Thyroid gland (tissue), 4 donors: ENCODE data around the gene RPTOR. TPM values are rescaled to one million over a fixed set of nuclear protein-coding genes. Genes with fewer than 3 reads are reported as not detected.

Experiments used
- DNase-seq, 2 donors: peaks; one replicate each; pipeline ENCODE4 v3.0.0-alpha.2; 2019
- H3K27ac ChIP-seq, 3 donors: fragments of 200-600 bp; sonication (generic); 1 replicate in 2 of 3; 2 replicates in 1 of 3; pipeline ENCODE4 v1.5.1; 2016 to 2019; ENCODE audit warnings: mild to moderate bottlenecking in 1 of 3, moderate library complexity in 1 of 3
- H3K27me3 ChIP-seq: fragments of 200-600 bp; sonication (generic); one replicate; pipeline ENCODE4 v1.5.1; 2019
- H3K36me3 ChIP-seq, 2 donors: fragments of 200-600 bp; sonication (generic); one replicate each; pipeline ENCODE4 v1.5.1; 2016 to 2019
- H3K4me1 ChIP-seq, 2 donors: fragments of 200-600 bp; sonication (generic); one replicate each; pipeline ENCODE4 v1.5.1; 2017 to 2019
- H3K4me3 ChIP-seq, 3 donors: fragments of 200-600 bp; sonication (generic); replicated peaks in 1 of 3; 1 replicate in 2 of 3; 2 replicates in 1 of 3; pipeline ENCODE4 v1.5.1; 2016; ENCODE audit warnings: mild to moderate bottlenecking in 1 of 3
- H3K9me3 ChIP-seq: fragments of 200-600 bp; sonication (generic); one replicate; pipeline ENCODE4 v1.5.1; 2017
- POLR2A ChIP-seq, 2 donors: fragments of 450-650 bp; IDR thresholded peaks; one replicate each; pipeline ENCODE4 v1.6.1; 2017; ENCODE audit warnings: antibody characterized with exemption in 2 of 2, mild to moderate bottlenecking in 2 of 2, moderate library complexity in 1 of 2
- WGBS, 2 donors: methylation state at CpG; one replicate each; pipeline ENCODE4 v1.1.5; 2017; 5-methylcytosine and 5-hydroxymethylcytosine counted together
- intact Hi-C: fragments of 100-400 bp; cut with DNase I; formaldehyde crosslinking; loops from one replicate; pipeline ENCODE4 v1.15.1; 2023
- small RNA-seq: library from RNA; depleted of rRNA; stranded (forward); fragments of <200 nt; gene quantifications from one replicate; pipeline ENCODE3, GENCODE V24; 2016
- total RNA-seq, 4 donors: library from RNA; depleted of rRNA; stranded (reverse); fragments of >200 nt; gene quantifications; one replicate each; pipeline ENCODE4 v1.2.3, GENCODE V29; 2016
- TF ChIP-seq, protein P1 (sequence below), 6 experiments: fragments of 200-600 bp in 3 of 6; fragments of 450-650 bp in 3 of 6; sonication (generic) in 3 of 6; IDR thresholded peaks; one replicate each; pipeline ENCODE4 v1.5.1; 2016 to 2019; ENCODE audit warnings: antibody characterized with exemption in 6 of 6, mild to moderate bottlenecking in 2 of 6, inconsistent platforms in 1 of 6, moderate library complexity in 1 of 6

The RPTOR gene
- total RNA-seq, 4 donors from 2014 or later: 24.2 to 58.1 (median 34.5) TPM

DNA sequence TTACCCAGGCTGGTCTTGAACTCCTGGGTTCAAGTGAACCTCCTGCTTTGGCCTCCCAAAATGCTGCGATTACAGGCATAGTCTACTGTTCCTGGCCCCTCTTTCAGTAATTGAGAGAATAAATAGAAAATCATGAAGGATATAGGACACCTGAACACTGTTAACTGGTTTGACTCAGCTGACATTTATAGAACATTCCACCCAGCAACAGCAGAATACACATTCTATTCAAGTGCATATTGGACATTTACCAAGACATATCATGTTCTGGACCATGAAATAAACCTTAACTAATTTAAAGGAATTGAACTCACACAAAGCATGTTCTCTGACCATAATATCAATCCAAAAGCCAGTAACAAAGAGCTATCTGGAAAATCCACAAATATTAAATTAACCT is 470.5 kb downstream of the RPTOR start:
- TF ChIP-seq, protein P1, sequence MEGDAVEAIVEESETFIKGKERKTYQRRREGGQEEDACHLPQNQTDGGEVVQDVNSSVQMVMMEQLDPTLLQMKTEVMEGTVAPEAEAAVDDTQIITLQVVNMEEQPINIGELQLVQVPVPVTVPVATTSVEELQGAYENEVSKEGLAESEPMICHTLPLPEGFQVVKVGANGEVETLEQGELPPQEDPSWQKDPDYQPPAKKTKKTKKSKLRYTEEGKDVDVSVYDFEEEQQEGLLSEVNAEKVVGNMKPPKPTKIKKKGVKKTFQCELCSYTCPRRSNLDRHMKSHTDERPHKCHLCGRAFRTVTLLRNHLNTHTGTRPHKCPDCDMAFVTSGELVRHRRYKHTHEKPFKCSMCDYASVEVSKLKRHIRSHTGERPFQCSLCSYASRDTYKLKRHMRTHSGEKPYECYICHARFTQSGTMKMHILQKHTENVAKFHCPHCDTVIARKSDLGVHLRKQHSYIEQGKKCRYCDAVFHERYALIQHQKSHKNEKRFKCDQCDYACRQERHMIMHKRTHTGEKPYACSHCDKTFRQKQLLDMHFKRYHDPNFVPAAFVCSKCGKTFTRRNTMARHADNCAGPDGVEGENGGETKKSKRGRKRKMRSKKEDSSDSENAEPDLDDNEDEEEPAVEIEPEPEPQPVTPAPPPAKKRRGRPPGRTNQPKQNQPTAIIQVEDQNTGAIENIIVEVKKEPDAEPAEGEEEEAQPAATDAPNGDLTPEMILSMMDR (IDR thresholded peaks at IDR 0.05): no peak
- no peak for TF ChIP-seq POLR2A (IDR thresholded peaks at IDR 0.05)
- intact Hi-C loops: no loop called here
- 92 to 96% methylated on average over 1 of the region's 1 CpG for WGBS, 2 donors

More for the DNA sequence above, 470.5 kb downstream of the RPTOR start:
- Histone ChIP-seq H3K36me3 (no peaks in the 10 kb centered on the region), H3K4me1 (peaks cover 3 to 13% of the 10 kb centered on the region in 2 donors), H3K9me3 (no peaks in the 10 kb centered on the region), H3K4me3 (no peak overlapping the region), H3K27me3 (no peaks in the 10 kb centered on the region), H3K27ac (no peak overlapping the region)
- DNase-seq: no peak

Small RNA genes lying within 50 kb of the gene (small RNA-seq; reads per million reads assigned to genes)
- not detected for gene AC120024.2
- not detected for gene AC120024.3

Other genes starting within 250 kb of the RPTOR start
- gene ENDOV, start 129.7 kb upstream of the RPTOR start, total RNA-seq: 10 to 100 TPM; 18.8 to 37.1 (median 21.2) TPM
- gene NPTX1, start 68.2 kb upstream of the RPTOR start, total RNA-seq: under 1 TPM in 2 of 4 donors, not detected in 2; 0.92 to 0.98 TPM